PC-3 (cell line): Measurements from ENCODE around the gene GCG.

Experiments used
- CTCF ChIP-seq: fragments of 300-600 bp; sonication (generic); conservative IDR thresholded peaks from 2 replicates; pipeline ENCODE4 v1.5.1; 2017; ENCODE audit warnings: antibody characterized with exemption, low read depth, mild to moderate bottlenecking, low read length
- EZH2 ChIP-seq: fragments of 300-600 bp; sonication (generic); IDR thresholded peaks from one replicate; pipeline ENCODE4 v1.6.1; 2017; ENCODE audit warnings: antibody characterized with exemption, mild to moderate bottlenecking, low read length; ENCODE audit not compliant: unreplicated experiment
- EZH2phosphoT487 ChIP-seq: fragments of 300-600 bp; sonication (generic); IDR thresholded peaks from 2 replicates; pipeline ENCODE4 v1.6.1; 2018; ENCODE audit warnings: mild to moderate bottlenecking, antibody characterized with exemption, low read length, borderline replicate concordance

DNA sequence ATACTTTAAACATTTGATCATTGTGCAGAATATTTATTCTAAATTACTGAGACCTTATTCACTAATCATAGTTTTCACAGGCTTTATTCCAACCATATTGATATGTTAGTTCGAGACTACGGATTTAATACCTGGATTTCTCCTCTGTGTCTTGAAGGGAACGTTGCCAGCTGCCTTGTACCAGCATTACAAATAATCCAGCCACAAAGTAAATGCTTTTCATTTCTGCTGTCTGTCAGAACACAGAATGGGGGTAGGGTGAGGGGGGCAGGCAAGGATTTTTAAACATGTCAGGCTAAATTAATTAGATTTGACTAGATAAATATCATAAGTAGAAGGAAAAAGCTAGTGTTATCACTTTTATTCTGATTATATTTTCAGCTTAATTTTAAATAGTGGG, 3.1 kb downstream of the GCG start:
- no peak for TF ChIP-seq CTCF
- TF ChIP-seq EZH2phosphoT487, result no peak
- TF ChIP-seq EZH2, result no peak
